ENCODE results near the gene UNK.

DNA sequence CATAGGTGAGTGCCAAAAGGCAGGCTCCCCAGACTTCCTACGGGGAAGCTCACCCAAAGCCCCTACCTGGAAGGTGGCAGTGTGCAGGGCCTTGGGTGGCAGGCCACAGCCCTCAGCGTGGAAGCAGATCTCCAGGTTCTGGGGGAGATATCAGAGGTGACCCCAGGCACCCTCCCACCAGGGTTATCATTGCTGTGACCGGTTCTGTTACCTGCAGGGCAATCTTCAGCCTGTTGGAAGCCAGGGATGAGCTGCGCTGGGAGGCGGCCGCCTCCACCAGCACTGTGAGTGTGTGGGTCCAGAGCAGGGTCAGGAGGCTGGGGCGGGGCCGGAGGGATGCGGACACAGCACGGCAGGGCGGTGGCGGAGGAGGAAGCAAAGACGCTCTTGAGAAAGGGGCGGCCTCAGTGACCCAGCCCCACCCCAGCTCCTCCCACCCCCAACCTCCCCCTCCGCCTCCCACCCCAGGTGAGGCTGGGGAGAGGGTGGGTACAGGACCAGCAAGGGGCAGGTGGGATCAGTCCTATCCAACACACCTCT lies 46.5 kb downstream of the UNK start:
- TF ChIP-seq RARB (CRISPR knock-in tag; IDR thresholded peaks at IDR 0.05), result no peak
- TF ChIP-seq, protein P1, sequence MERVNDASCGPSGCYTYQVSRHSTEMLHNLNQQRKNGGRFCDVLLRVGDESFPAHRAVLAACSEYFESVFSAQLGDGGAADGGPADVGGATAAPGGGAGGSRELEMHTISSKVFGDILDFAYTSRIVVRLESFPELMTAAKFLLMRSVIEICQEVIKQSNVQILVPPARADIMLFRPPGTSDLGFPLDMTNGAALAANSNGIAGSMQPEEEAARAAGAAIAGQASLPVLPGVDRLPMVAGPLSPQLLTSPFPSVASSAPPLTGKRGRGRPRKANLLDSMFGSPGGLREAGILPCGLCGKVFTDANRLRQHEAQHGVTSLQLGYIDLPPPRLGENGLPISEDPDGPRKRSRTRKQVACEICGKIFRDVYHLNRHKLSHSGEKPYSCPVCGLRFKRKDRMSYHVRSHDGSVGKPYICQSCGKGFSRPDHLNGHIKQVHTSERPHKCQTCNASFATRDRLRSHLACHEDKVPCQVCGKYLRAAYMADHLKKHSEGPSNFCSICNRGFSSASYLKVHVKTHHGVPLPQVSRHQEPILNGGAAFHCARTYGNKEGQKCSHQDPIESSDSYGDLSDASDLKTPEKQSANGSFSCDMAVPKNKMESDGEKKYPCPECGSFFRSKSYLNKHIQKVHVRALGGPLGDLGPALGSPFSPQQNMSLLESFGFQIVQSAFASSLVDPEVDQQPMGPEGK (CRISPR knock-in tag; IDR thresholded peaks at IDR 0.05; ENCODE audit: borderline replicate concordance), result no peak
- no peak for TF ChIP-seq ARNTL (CRISPR knock-in tag; IDR thresholded peaks at IDR 0.05; ENCODE audit: borderline replicate concordance, low read depth)

Measured in SK-N-SH treated with all-trans-retinoic acid at 6 μM for 48 hours (cell line).